GM12875 (cell line): ENCODE measurements around the gene POU2F2.

Experiments used
- H3K4me3 ChIP-seq: one replicate; pipeline ENCODE4 v1.5.1; 2011; ENCODE audit warnings: low read depth, low read length, control low read depth
- TF ChIP-seq, protein P1 (sequence below): IDR thresholded peaks from 2 replicates; pipeline ENCODE4 v1.5.1; 2011; ENCODE audit warnings: low read depth, mild to moderate bottlenecking, control low read depth, inconsistent platforms, low read length, moderate library complexity, borderline replicate concordance; ENCODE audit not compliant: insufficient read depth

POU2F2 gene

DNA sequence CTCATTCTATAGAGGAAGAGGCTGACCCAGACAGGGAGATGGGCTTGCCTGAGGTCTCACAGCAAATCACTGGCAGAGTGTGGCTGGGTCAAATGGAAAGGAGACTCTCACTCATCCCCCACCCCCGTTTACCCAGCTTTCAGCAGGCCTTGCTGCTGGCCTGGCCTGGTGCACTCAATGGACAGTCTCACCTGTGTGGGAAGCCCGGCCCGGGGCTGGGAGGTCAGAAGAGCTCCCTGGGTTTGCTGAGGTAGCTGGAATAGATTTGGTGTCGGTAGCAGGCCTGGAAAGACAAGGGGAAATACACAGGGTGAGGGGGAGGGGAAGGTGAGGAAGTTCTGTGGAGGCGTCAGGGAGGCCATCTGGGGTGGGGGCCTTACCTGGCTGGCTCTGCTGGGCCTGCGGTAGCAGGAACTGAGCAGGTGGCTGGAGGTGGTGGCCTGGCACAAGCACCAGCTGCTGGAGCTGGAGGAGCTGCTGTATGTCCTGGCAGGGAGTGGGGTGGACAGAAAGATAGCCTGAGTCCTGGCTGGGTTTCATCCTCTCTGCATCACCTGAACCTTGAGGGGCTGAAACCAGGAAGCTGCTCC is 32.8 kb downstream of the POU2F2 start:
- H3K4me3 ChIP-seq = no peak overlapping the region
- TF ChIP-seq, protein P1, sequence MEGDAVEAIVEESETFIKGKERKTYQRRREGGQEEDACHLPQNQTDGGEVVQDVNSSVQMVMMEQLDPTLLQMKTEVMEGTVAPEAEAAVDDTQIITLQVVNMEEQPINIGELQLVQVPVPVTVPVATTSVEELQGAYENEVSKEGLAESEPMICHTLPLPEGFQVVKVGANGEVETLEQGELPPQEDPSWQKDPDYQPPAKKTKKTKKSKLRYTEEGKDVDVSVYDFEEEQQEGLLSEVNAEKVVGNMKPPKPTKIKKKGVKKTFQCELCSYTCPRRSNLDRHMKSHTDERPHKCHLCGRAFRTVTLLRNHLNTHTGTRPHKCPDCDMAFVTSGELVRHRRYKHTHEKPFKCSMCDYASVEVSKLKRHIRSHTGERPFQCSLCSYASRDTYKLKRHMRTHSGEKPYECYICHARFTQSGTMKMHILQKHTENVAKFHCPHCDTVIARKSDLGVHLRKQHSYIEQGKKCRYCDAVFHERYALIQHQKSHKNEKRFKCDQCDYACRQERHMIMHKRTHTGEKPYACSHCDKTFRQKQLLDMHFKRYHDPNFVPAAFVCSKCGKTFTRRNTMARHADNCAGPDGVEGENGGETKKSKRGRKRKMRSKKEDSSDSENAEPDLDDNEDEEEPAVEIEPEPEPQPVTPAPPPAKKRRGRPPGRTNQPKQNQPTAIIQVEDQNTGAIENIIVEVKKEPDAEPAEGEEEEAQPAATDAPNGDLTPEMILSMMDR = no peak

DNA sequence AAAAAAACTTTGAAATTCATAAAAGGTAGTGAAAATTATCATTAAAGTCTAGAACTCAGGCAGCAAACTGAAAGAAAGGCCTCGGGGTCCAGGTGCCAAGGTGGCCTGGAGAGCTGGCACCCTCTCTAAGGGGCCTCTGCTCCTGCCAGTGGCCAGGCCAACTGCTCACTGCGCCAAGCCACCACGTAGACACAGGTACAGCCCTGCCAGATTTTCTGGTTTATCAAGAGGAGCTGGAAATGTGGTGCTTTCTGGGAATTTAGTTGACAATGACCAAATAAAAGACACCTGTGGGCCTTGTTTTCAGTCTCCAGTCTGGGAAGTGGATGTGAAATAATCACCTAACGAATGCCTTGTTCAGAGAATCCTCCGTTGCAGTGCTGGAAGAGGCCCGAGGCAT is 33.5 kb downstream of the POU2F2 start:
- no peak overlapping the region for H3K4me3 ChIP-seq
- TF ChIP-seq, protein P1 = no peak

DNA sequence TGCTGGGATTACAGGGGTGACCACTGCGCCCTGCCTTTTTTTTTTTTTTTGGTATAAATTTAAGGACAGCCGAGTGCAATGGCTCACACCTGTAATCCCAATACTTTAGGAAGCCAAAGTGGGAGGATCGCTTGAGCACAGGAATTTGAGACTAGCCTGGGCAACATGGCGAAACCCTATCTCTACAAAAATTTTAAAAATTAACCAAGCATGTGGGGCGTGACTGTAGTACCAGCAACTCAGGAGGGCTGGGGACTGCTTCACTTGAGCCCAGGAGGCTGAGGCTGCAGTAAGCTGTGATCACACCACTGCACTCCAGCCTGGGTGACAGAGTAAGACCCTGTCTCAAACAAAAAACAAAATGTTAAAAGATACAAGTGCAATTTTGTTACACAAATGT is 34.8 kb downstream of the POU2F2 start:
- TF ChIP-seq, protein P1 = no peak

DNA sequence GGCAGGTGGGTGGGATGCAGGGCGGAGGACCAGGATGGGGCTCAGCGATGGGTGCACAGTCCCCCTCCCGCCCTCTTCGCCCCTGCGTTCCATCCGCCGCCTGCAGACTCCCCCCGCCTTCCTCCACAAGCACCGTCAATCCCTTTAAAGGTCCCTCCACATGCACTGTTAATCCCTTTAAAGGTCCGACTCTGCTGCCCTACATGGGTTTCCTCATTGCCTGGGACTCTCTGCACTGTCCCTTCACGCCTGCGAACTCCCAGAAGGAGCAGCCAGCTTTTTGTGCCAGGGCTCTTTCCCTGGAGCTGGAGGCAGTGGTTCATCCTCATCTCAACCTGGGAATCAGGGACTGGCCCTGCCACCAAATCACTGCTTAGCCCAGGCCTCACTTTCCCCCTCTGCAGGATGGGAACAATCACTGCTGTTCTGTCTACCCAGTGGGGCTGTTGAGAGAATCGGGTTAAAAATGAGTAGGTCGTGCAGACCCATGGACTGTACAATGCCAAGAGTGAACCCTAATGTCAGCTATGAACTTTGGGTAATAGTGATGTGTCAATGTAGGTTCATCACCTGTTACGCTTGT is 35.9 kb downstream of the POU2F2 start:
- H3K4me3 ChIP-seq = no peak overlapping the region
- TF ChIP-seq, protein P1 = no peak

More for the DNA sequence above, 34.8 kb downstream of the POU2F2 start:
- H3K4me3 ChIP-seq = no peak overlapping the region

DNA sequence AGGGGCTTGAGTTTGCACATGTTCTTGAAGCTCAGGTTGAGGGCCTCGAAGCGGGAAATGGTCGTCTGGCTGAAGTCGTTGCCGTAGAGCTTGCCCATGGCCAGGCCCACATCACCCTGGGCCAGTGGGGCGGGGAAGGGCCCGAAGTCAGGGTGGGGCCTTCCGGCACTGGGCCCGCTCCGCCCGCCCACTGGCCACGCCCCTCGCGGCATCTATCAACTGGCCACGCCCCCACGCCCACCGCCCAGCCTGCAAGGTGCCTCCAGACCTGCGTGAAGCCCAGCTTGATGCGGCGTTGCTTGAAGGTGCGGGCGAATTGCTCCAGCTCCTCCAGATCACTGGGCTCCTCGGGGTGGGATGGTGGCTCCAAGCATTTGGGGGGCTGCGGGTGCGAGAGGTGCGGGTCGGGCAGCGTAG is 36.4 kb downstream of the POU2F2 start:
- TF ChIP-seq, protein P1 = no peak
- no peak overlapping the region for H3K4me3 ChIP-seq

DNA sequence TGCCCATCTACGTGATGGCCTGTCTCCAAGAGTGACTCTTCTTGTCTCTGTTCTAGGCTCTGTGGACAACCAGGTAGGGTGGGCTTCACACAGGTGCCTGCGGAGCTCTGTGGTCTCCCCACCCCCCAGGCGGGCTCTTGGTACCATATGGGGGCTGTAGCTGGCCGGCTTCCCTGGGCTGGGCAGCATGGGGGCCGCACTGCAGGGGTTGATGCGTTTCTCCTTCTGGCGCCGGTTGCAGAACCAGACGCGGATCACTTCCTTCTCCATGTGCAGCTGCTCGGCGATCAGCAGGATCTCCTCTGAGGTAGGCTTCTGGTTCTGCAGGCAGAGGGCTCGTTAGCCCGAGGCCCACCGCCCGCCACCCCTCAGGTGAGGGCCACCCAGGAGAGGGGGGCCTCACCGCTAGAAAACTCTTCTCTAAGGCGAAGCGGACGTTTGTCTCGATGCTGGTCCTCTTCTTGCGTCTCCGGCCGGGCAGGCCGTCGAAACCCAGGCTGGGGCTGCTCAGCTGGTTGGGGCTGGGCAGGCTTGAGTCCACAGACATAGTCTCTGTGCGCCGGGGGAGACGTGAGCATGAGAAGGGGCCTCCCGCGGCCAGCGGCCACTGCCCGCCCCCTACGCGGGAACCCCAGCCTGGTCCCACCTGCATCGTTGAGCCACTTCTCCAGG is 37.0 kb downstream of the POU2F2 start:
- TF ChIP-seq, protein P1 = no peak
- H3K4me3 ChIP-seq = no peak overlapping the region

DNA sequence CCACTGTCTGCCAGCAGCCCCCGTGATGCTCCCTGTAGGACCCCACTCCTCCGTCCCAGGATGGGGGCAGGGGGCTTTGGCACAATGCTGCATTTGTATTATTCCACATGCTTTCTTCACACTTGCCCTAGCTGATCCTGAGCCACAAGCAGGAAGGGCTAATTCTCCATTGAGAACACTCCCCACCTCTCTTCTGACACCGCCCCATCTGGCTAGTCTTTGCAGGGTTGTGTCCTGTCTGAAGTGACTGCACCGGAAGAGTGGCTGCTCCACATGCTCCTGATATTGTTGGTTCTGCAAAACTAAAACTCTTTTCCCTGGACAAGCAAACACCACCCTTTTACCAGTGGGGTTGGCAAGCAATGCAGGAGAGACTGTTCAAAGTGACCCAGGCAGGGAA is 38.3 kb downstream of the POU2F2 start:
- TF ChIP-seq, protein P1 = no peak
- H3K4me3 ChIP-seq = no peak overlapping the region
